Psoas muscle (tissue), 8 donors: ENCODE measurements around the gene LRRC28. TPM values are rescaled to one million over a fixed set of nuclear protein-coding genes. Genes with fewer than 3 reads are reported as not detected.
"Not testable (repeated sequence)": the region's sequence is repeated elsewhere in the genome, so short reads cannot be mapped to it uniquely, and the experiment has no call there.

ENCODE experiments used
- ATAC-seq, 4 donors: fragments of 200-7000 bp; cut with Tn5 transposase; one replicate each; pipeline ENCODE4 v1.9.1; 2020; ENCODE audit warnings: moderate library complexity in 3 of 4, mild to moderate bottlenecking in 2 of 4
- DNase-seq, 2 donors: peaks; one replicate each; pipeline ENCODE4 v3.0.0-alpha.2; 2020
- H3K27ac ChIP-seq: fragments of 200-600 bp; one replicate; pipeline ENCODE4 v1.8.0; 2022
- H3K27me3 ChIP-seq, 3 donors: fragments of 200-600 bp in 1 of 3; one replicate each; pipeline versions ENCODE4 v1.6.1 to v1.8.0; 2013 to 2022; ENCODE audit warnings: low read length in 2 of 3, mild to moderate bottlenecking in 2 of 3, moderate library complexity in 1 of 3; ENCODE audit not compliant: insufficient read depth in 3 of 3
- H3K36me3 ChIP-seq, 2 donors: fragments of 200-600 bp in 1 of 2; one replicate each; pipeline versions ENCODE4 v1.6.1 to v1.8.0; 2013 to 2022; ENCODE audit warnings: low read depth in 1 of 2, mild to moderate bottlenecking in 1 of 2, moderate library complexity in 1 of 2; ENCODE audit not compliant: insufficient read depth in 1 of 2
- H3K4me1 ChIP-seq: fragments of 200-600 bp; one replicate; pipeline ENCODE4 v1.8.0; 2022
- H3K4me3 ChIP-seq: fragments of 200-600 bp; one replicate; pipeline ENCODE4 v1.8.0; 2022; ENCODE audit warnings: mild to moderate bottlenecking
- H3K9me3 ChIP-seq: fragments of 200-600 bp; one replicate; pipeline ENCODE4 v1.8.0; 2022
- CTCF ChIP-seq: fragments of 200-600 bp; IDR thresholded peaks from one replicate; pipeline ENCODE4 v1.8.0; 2022; ENCODE audit warnings: antibody characterized with exemption
- WGBS, 3 donors: extraction: QIAGEN DNeasy Blood & Tissue Kit; methylation state at CpG; one replicate each; pipeline versions ENCODE4 v1.1.6 to v1.1.7; 2013; 5-methylcytosine and 5-hydroxymethylcytosine counted together
- intact Hi-C, 2 donors: fragments of 100-400 bp; cut with DNase I; formaldehyde crosslinking; loops; one replicate each; pipeline versions ENCODE4 v1.11.0 to v1.14.2; 2022
- polyA plus RNA-seq, 3 donors: library from polyadenylated mRNA; stranded (reverse); fragments of 200-250 nt; gene quantifications; one replicate each; pipeline ENCODE4 v1.2.3, GENCODE V29; 2013
- total RNA-seq, 4 donors: library from RNA; stranded (reverse); fragmentation: NEBNext Ultra II Directional in 2 of 4; extraction: Animal tissue kit (Norgen Biotek cat#: 25700) in 2 of 4; gene quantifications; one replicate each; pipeline versions ENCODE4 v1.2.1 to v1.2.4, GENCODE V29; 2021 to 2023
- donor health status: healthy with polysubstance abuse.
- donor health status: DM: no; HTN: no; CAD: no; lungs with moderate emphysema.
- donor health status: Bipolar disorder and iron deficiency.
- donor health status: healthy.
- donor health status: DM: yes; HTN: yes; CAD: no.
- donor health status: DM: no; HTN: no; CAD: no.
- donor health status: DM: no; HTN: no; CAD: no.
- donor health status: DM: yes; HTN: yes; CAD: no.

The LRRC28 gene
- total and polyA plus RNA-seq, 7 donors: 8.4 to 31.2 (median 21.0) TPM

GRCh38 chr15:99390667-99391066 lies 139.4 kb downstream of the LRRC28 start:
- Histone ChIP-seq H3K36me3 (no peaks in the 10 kb centered on the region), H3K27me3 (no peaks in the 10 kb centered on the region), H3K4me3 (no peak overlapping the region), H3K27ac (no peak overlapping the region), H3K4me1 (peaks cover 5% of the 10 kb centered on the region), H3K9me3 (peaks cover 15% of the 10 kb centered on the region)
- no peak for TF ChIP-seq CTCF
- ATAC-seq: no peak
- intact Hi-C loops: no loop called here
- no peak for DNase-seq
- WGBS, 3 donors: 78 to 83% (median 81%) methylated on average over 5 of the region's 5 CpGs

GRCh38 chr15:99393641-99394040 lies 142.4 kb downstream of the LRRC28 start:
- no peak for TF ChIP-seq CTCF
- WGBS, 3 donors: 81 to 92% (median 81%) methylated on average over 1 of the region's 1 CpG
- no peaks in the 10 kb centered on the region for H3K36me3 ChIP-seq
- ATAC-seq (no peak), DNase-seq (no peak)
- intact Hi-C loops: no loop called here
- no peaks in the 10 kb centered on the region for H3K4me1 ChIP-seq
- H3K4me3 ChIP-seq: no peak overlapping the region
- peaks cover 15% of the 10 kb centered on the region for H3K9me3 ChIP-seq
- no peak overlapping the region for H3K27ac ChIP-seq
- no peaks in the 10 kb centered on the region for H3K27me3 ChIP-seq

- WGBS, 3 donors: 87 to 93% (median 89%) methylated on average over 5 of the region's 5 CpGs
- H3K4me1 ChIP-seq: no peaks in the 10 kb centered on the region
- H3K27me3 ChIP-seq: no peaks in the 10 kb centered on the region
- no peak for ATAC-seq
- no peak for TF ChIP-seq CTCF
- H3K4me3 ChIP-seq: no peak overlapping the region
- peaks cover 14% of the 10 kb centered on the region for H3K9me3 ChIP-seq
- no peak overlapping the region for H3K27ac ChIP-seq
- no peaks in the 10 kb centered on the region for H3K36me3 ChIP-seq
- no peak for DNase-seq
- intact Hi-C loops: no loop called here
Observed at GRCh38 chr15:99396375-99396774, 145.1 kb downstream of the LRRC28 start.

- 62 to 82% (median 70%) methylated on average over 5 of the region's 5 CpGs for WGBS, 3 donors
- no peak for TF ChIP-seq CTCF
- ATAC-seq: no peak
- DNase-seq: no peak
- intact Hi-C loops: no loop called here
- H3K36me3 ChIP-seq: no peaks in the 10 kb centered on the region
- H3K27me3 ChIP-seq: no peaks in the 10 kb centered on the region
- peaks cover 10% of the 10 kb centered on the region for H3K4me1 ChIP-seq
- H3K27ac ChIP-seq: no peak overlapping the region
- H3K9me3 ChIP-seq: no peaks in the 10 kb centered on the region
- no peak overlapping the region for H3K4me3 ChIP-seq
Observed at GRCh38 chr15:99399061-99399460, 147.8 kb downstream of the LRRC28 start.

- Histone ChIP-seq H3K4me1 (peaks cover 10% of the 10 kb centered on the region), H3K4me3 (no peak overlapping the region), H3K36me3 (no peaks in the 10 kb centered on the region), H3K9me3 (no peaks in the 10 kb centered on the region), H3K27ac (no peak overlapping the region), H3K27me3 (no peaks in the 10 kb centered on the region)
- intact Hi-C loops: no loop called here
- 91 to 99% (median 95%) methylated on average over 2 to 4 of the region's 4 CpGs for whole genome bisulfite sequencing, 3 donors
- no peak for ATAC-seq
- no peak for DNase-seq
- no peak for TF ChIP-seq CTCF
Observed at GRCh38 chr15:99399618-99400017, 148.3 kb downstream of the LRRC28 start.

- H3K36me3 ChIP-seq, ATAC-seq, H3K9me3 ChIP-seq, H3K4me3 ChIP-seq, H3K27me3 ChIP-seq, H3K27ac ChIP-seq, DNase-seq, H3K4me1 ChIP-seq, intact Hi-C loops: not testable (repeated sequence)
- whole genome bisulfite sequencing, 3 donors: 92 to 96% (median 93%) methylated on average over 4 of the region's 4 CpGs
Observed at GRCh38 chr15:99401216-99401615, 149.9 kb downstream of the LRRC28 start.
